Skeletal muscle tissue (tissue), 4 donors: Measurements from ENCODE around the gene EIF5. TPM values are rescaled to one million over a fixed set of nuclear protein-coding genes. Genes with fewer than 3 reads are reported as not detected.
A peak's percentile ranks its signal among the peaks of the same experiment; 100 is the strongest.

Experiments
- H3K27ac ChIP-seq: one replicate; pipeline ENCODE4 v1.7.0; 2013; ENCODE audit warnings: mild to moderate bottlenecking, low read depth, low read length, inconsistent platforms
- H3K27me3 ChIP-seq, 3 donors: one replicate each; pipeline ENCODE4 v1.7.0; 2013; ENCODE audit warnings: low read length in 3 of 3; ENCODE audit not compliant: control insufficient read depth in 3 of 3, insufficient read depth in 3 of 3
- H3K36me3 ChIP-seq, 3 donors: one replicate each; pipeline ENCODE4 v1.7.0; 2013; ENCODE audit warnings: low read length in 3 of 3; ENCODE audit not compliant: control insufficient read depth in 3 of 3, insufficient read depth in 3 of 3
- H3K4me1 ChIP-seq, 3 donors: one replicate each; pipeline ENCODE4 v1.7.0; 2013; ENCODE audit warnings: low read length in 3 of 3, mild to moderate bottlenecking in 3 of 3; ENCODE audit not compliant: control insufficient read depth in 3 of 3, insufficient read depth in 3 of 3
- H3K4me3 ChIP-seq, 3 donors: one replicate each; pipeline ENCODE4 v1.7.0; 2013; ENCODE audit warnings: low read length in 3 of 3
- H3K9ac ChIP-seq, 3 donors: one replicate each; pipeline ENCODE4 v1.7.0; 2013; ENCODE audit warnings: low read length in 3 of 3, mild to moderate bottlenecking in 3 of 3, moderate library complexity in 2 of 3, low read depth in 1 of 3
- H3K9me3 ChIP-seq, 3 donors: one replicate each; pipeline ENCODE4 v1.7.0; 2013; ENCODE audit warnings: low read length in 3 of 3; ENCODE audit not compliant: control insufficient read depth in 3 of 3
- total RNA-seq: library from RNA; depleted of rRNA; stranded (reverse); fragments of >200 nt; gene quantifications from one replicate; pipeline ENCODE4 v1.2.3, GENCODE V29; 2014
- donor health status: Osteomylitis.

The EIF5 gene
- total RNA-seq, 1 donor from 2014 or later = 84.5 TPM

GRCh38 chr14:103332143-103332919 is 1.7 kb upstream of the EIF5 start:
- Histone ChIP-seq H3K9ac (peak overlapping the region in 2 of 3 donors; percentile 99 to 100), H3K27ac (peak overlapping the region; percentile 100), H3K36me3 (peaks cover 17 to 24% (median 20%) of the 10 kb centered on the region in 3 donors), H3K9me3 (no peaks in the 10 kb centered on the region), H3K4me3 (peak overlapping the region in 1 of 3 donors; percentile 83), H3K4me1 (peaks cover 15 to 28% (median 26%) of the 10 kb centered on the region in 3 donors), H3K27me3 (no peaks in the 10 kb centered on the region)

GRCh38 chr14:103334644-103335622 is 896 bp downstream of the EIF5 start:
- H3K27ac ChIP-seq = peak overlapping the region; percentile 100
- H3K9me3 ChIP-seq = no peaks in the 10 kb centered on the region
- peaks cover 15 to 26% (median 26%) of the 10 kb centered on the region in 3 donors for H3K4me1 ChIP-seq
- H3K4me3 ChIP-seq = peak overlapping the region; percentile 86 to 93 (median 89)
- peaks cover 43 to 50% (median 47%) of the 10 kb centered on the region in 3 donors for H3K36me3 ChIP-seq
- H3K9ac ChIP-seq = peak overlapping the region; percentile 97 to 99 (median 98)
- H3K27me3 ChIP-seq = no peaks in the 10 kb centered on the region

GRCh38 chr14:103336191-103336590 is 2.2 kb downstream of the EIF5 start:
- Histone ChIP-seq H3K4me3 (peak overlapping the region in 1 of 3 donors; percentile 86), H3K4me1 (peaks cover 15 to 30% (median 26%) of the 10 kb centered on the region in 3 donors), H3K9ac (no peak overlapping the region), H3K27ac (no peak overlapping the region), H3K27me3 (no peaks in the 10 kb centered on the region), H3K36me3 (peaks cover 56 to 63% (median 59%) of the 10 kb centered on the region in 3 donors), H3K9me3 (no peaks in the 10 kb centered on the region)

- Histone ChIP-seq H3K9ac (no peak overlapping the region), H3K36me3 (peaks cover 66 to 76% (median 75%) of the 10 kb centered on the region in 3 donors), H3K4me3 (no peak overlapping the region)
Observed at GRCh38 chr14:103337794-103338193, 3.8 kb downstream of the EIF5 start.

GRCh38 chr14:103339561-103339960 is 5.5 kb downstream of the EIF5 start:
- Histone ChIP-seq H3K27ac (no peak overlapping the region), H3K9me3 (no peaks in the 10 kb centered on the region), H3K4me3 (no peak overlapping the region), H3K4me1 (peaks cover 11 to 22% (median 14%) of the 10 kb centered on the region in 3 donors), H3K9ac (no peak overlapping the region), H3K27me3 (no peaks in the 10 kb centered on the region), H3K36me3 (peaks cover 81 to 94% (median 91%) of the 10 kb centered on the region in 3 donors)

More at GRCh38 chr14:103337794-103338193, 3.8 kb downstream of the EIF5 start:
- H3K9me3 ChIP-seq = no peaks in the 10 kb centered on the region
- no peaks in the 10 kb centered on the region for H3K27me3 ChIP-seq
- peaks cover 11 to 22% (median 17%) of the 10 kb centered on the region in 3 donors for H3K4me1 ChIP-seq
- H3K27ac ChIP-seq = no peak overlapping the region

- H3K9ac ChIP-seq = no peak overlapping the region
- no peaks in the 10 kb centered on the region for H3K9me3 ChIP-seq
- peaks cover 80 to 93% (median 88%) of the 10 kb centered on the region in 3 donors for H3K36me3 ChIP-seq
- no peaks in the 10 kb centered on the region for H3K27me3 ChIP-seq
- peaks cover 7 to 16% (median 8%) of the 10 kb centered on the region in 3 donors for H3K4me1 ChIP-seq
- H3K4me3 ChIP-seq = no peak overlapping the region
- no peak overlapping the region for H3K27ac ChIP-seq
Observed at GRCh38 chr14:103340480-103341212, 6.6 kb downstream of the EIF5 start.

GRCh38 chr14:103341250-103342129 is 7.5 kb downstream of the EIF5 start:
- Histone ChIP-seq H3K27me3 (no peaks in the 10 kb centered on the region), H3K4me3 (no peak overlapping the region), H3K9me3 (no peaks in the 10 kb centered on the region), H3K27ac (no peak overlapping the region), H3K36me3 (peaks cover 73 to 85% (median 79%) of the 10 kb centered on the region in 3 donors), H3K4me1 (peaks cover 0 to 7% (median 0%) of the 10 kb centered on the region in 3 donors), H3K9ac (no peak overlapping the region)

- Histone ChIP-seq H3K4me1 (peaks cover 0 to 5% (median 0%) of the 10 kb centered on the region in 3 donors), H3K27ac (no peak overlapping the region), H3K9ac (no peak overlapping the region), H3K36me3 (peaks cover 57 to 66% (median 61%) of the 10 kb centered on the region in 3 donors), H3K27me3 (no peaks in the 10 kb centered on the region), H3K9me3 (no peaks in the 10 kb centered on the region), H3K4me3 (no peak overlapping the region)
Observed at GRCh38 chr14:103343164-103343879, 9.3 kb downstream of the EIF5 start.
